Activated B cell treated with CpG ODN at 0.5 μM for 24 hours (primary cell): ENCODE data around the gene PARP8. TPM values are rescaled to one million over a fixed set of nuclear protein-coding genes. Genes with fewer than 3 reads are reported as not detected.

ENCODE experiments used
- ATAC-seq: fragments of 200-7000 bp; cut with Tn5 transposase; one replicate; pipeline ENCODE4 v1.10.0; 2021; ENCODE audit warnings: low read depth, mild to moderate bottlenecking, moderate library complexity
- CTCF ChIA-PET: fragments of 350-600 bp; sonication (Branson Sonifier 250); formaldehyde crosslinking; loops from one replicate; lab custom pipeline; 2021; ENCODE audit warnings: antibody characterized with exemption; lab: Charles Lee
- POLR2A ChIA-PET: fragments of 350-600 bp; sonication (Branson Sonifier 250); formaldehyde crosslinking; loops from one replicate; lab custom pipeline; 2021; ENCODE audit warnings: antibody characterized with exemption; lab: Charles Lee
- DNase-seq: peaks from one replicate; pipeline ENCODE4 v3.0.0; 2022
- H3K27ac Mint-ChIP-seq: one replicate; pipeline ENCODE4 v1.8.0; 2020; ENCODE audit warnings: mixed read lengths
- H3K27me3 Mint-ChIP-seq: one replicate; pipeline ENCODE4 v1.8.0; 2021; ENCODE audit warnings: mixed read lengths
- H3K36me3 Mint-ChIP-seq: one replicate; pipeline ENCODE4 v1.8.0; 2021; ENCODE audit warnings: low read depth, mixed read lengths
- H3K4me1 Mint-ChIP-seq: one replicate; pipeline ENCODE4 v1.8.0; 2021; ENCODE audit warnings: mixed read lengths
- H3K4me3 Mint-ChIP-seq: one replicate; pipeline ENCODE4 v1.8.0; 2020; ENCODE audit warnings: mild to moderate bottlenecking, mixed read lengths
- H3K9me3 Mint-ChIP-seq: one replicate; pipeline ENCODE4 v1.8.0; 2020; ENCODE audit warnings: mixed read lengths
- intact Hi-C: fragments of 100-400 bp; cut with micrococcal nuclease; formaldehyde crosslinking; loops from one replicate; pipeline ENCODE4 v1.15.1; 2024
- total RNA-seq: library from RNA; stranded (reverse); gene quantifications from 2 replicates; pipeline ENCODE4 v1.2.3, GENCODE V29; 2022
- TF ChIP-seq, protein P1 (sequence below): fragments of 200-600 bp; IDR thresholded peaks from one replicate; pipeline ENCODE4 v1.8.0; 2022; ENCODE audit warnings: antibody characterized with exemption, mild to moderate bottlenecking

The PARP8 gene
- total RNA-seq, 1 donor from 2014 or later: 56.0 TPM

DNA sequence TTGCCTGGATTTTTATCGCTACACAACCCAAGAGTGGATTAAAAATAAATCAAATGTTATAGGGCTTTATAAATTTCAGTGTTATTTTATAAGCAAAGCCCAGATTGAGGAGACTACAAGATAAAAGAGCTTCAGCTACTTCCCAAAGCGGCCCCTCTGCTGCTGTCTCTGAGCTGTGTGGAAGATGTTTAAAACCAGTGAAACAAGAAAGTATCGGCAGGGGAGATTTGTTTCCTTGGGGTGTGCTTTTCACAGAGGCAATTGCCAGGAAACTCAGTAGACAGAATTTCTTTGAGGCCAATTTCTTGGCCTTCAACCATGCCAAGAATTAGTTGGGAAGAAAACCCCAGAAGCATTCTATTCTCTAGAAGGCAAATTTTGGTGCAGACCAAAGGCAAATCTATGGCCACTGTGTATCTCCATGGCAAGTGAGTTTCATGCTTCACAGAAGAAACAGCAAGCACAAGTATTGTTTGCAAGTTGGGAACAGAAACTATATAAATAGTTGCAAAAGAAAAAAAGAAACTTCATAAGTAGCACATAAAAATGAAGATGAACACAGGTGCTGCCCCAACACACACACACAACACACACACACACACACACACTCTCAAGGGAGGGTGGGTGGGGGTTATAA lies 197.2 kb downstream of the PARP8 start:
- H3K36me3 Mint-ChIP-seq: no peaks in the 10 kb centered on the region
- H3K4me1 Mint-ChIP-seq: no peaks in the 10 kb centered on the region
- TF ChIP-seq, protein P1, sequence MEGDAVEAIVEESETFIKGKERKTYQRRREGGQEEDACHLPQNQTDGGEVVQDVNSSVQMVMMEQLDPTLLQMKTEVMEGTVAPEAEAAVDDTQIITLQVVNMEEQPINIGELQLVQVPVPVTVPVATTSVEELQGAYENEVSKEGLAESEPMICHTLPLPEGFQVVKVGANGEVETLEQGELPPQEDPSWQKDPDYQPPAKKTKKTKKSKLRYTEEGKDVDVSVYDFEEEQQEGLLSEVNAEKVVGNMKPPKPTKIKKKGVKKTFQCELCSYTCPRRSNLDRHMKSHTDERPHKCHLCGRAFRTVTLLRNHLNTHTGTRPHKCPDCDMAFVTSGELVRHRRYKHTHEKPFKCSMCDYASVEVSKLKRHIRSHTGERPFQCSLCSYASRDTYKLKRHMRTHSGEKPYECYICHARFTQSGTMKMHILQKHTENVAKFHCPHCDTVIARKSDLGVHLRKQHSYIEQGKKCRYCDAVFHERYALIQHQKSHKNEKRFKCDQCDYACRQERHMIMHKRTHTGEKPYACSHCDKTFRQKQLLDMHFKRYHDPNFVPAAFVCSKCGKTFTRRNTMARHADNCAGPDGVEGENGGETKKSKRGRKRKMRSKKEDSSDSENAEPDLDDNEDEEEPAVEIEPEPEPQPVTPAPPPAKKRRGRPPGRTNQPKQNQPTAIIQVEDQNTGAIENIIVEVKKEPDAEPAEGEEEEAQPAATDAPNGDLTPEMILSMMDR: no peak
- no peak overlapping the region for H3K27ac Mint-ChIP-seq
- CTCF ChIA-PET: no interaction called here
- no peak overlapping the region for H3K4me3 Mint-ChIP-seq
- H3K9me3 Mint-ChIP-seq: peaks cover 4% of the 10 kb centered on the region
- POLR2A ChIA-PET: no interaction called here
- H3K27me3 Mint-ChIP-seq: peaks cover 2% of the 10 kb centered on the region
- no peak for DNase-seq
- intact Hi-C loops: no loop called here
- no peak for ATAC-seq

DNA sequence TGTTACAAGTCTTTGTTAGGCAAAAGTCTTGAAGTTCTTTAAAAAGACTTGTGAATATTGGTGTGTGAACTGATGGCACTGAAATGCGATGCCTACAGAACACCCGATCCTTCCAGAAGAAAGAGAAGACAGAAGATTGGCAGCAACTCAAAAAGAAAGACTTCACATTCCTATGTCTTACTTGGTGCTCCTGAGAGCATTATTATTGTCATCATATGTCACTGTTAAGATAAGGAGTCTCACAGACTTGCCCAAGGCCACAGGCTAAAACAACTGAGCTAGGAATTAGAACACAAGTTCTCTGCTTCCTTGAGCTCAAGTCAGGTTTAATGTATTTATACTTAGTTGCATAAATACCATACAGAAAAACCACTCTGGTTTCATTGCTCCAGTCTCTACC lies 198.0 kb downstream of the PARP8 start:
- intact Hi-C loops: no loop called here
- Mint-ChIP-seq H3K36me3 (no peaks in the 10 kb centered on the region), H3K4me1 (no peaks in the 10 kb centered on the region), H3K4me3 (no peak overlapping the region), H3K9me3 (peaks cover 4% of the 10 kb centered on the region), H3K27me3 (peaks cover 4% of the 10 kb centered on the region), H3K27ac (no peak overlapping the region)
- no peak for ATAC-seq
- DNase-seq: no peak
- POLR2A ChIA-PET: no interaction called here
- CTCF ChIA-PET: no interaction called here
- TF ChIP-seq, protein P1: no peak

DNA sequence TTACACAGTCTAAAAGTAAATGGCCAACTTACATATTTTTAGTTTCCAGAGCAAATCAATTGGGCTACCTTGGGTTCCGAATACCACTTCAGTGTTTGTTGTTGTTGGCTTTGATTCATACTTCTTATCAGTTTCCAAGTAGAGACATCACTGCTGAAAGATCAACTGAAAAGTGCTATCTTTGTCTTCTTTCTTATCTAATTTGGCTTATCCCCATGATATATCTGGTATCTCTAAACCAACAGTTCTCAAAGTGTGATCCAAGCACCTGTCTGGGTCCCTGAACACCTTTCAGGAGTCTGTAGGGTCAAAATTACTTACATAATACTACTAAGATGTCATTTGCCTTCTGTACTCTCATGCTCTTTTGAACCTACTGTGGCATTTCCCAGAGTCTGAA lies 200.0 kb downstream of the PARP8 start:
- TF ChIP-seq, protein P1: no peak

DNA sequence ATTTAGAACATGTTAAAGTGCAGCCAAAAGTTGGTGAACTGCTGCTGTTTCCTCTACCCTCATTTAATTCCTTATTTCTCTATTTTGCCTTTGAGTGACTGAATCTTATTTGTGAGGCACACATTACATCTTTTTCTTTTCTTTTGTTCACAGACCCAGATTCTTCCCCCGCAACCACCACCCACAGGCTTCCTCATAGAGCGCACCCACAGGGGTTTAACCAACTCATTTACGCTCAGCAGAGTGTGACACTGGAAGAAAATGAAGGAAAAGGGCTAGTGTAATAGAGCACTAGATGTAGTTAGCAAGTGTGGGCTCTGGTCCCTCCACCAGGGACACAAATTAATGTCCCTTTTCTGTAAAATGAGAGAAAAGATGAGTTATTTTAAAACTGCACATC lies 200.7 kb downstream of the PARP8 start:
- TF ChIP-seq, protein P1: no peak
- Mint-ChIP-seq H3K4me1 (no peaks in the 10 kb centered on the region), H3K27ac (no peak overlapping the region), H3K36me3 (no peaks in the 10 kb centered on the region), H3K9me3 (no peaks in the 10 kb centered on the region), H3K27me3 (peaks cover 8% of the 10 kb centered on the region), H3K4me3 (no peak overlapping the region)
- intact Hi-C loops: no loop called here
- POLR2A ChIA-PET: no interaction called here
- ATAC-seq (no peak), DNase-seq (no peak)
- CTCF ChIA-PET: no interaction called here

More for the DNA sequence above, 200.0 kb downstream of the PARP8 start:
- intact Hi-C loops: no loop called here
- H3K36me3 Mint-ChIP-seq: no peaks in the 10 kb centered on the region
- POLR2A ChIA-PET: no interaction called here
- no peaks in the 10 kb centered on the region for H3K9me3 Mint-ChIP-seq
- ATAC-seq (no peak), DNase-seq (no peak)
- CTCF ChIA-PET: no interaction called here
- no peak overlapping the region for H3K4me3 Mint-ChIP-seq
- H3K27ac Mint-ChIP-seq: no peak overlapping the region
- H3K27me3 Mint-ChIP-seq: peaks cover 8% of the 10 kb centered on the region
- no peaks in the 10 kb centered on the region for H3K4me1 Mint-ChIP-seq

DNA sequence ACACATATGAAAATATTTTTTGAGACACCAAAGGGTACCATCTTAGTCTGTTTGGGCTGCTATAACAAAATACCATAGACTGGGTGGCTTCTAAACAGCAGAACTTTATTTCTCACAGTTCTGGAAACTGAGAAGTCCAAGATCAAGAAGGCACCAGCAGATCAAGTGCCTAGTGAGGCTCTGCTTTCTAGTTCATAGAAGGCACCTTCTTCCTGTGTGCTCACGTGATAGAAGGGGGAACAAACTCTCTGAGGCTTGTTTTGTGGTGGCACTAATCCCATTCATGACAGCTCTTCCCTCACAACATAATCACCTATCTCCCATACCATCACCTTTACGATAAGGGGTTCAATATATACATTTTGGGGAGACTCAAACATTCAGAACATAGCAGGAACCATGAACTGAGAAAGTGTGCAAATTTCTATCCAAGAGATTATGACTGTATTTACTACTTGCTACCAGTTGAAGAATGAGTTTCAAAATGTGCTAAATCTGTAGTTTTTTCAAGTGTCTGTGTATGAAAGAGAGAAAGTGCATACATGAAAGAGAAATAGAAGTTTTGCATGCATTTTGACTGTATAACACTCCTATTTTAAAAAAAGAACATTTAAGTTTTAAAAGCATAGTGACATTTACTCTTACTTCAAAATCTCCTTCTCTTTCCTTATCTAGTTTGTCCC lies 207.3 kb downstream of the PARP8 start:
- no peak for ATAC-seq
- ChIA-PET CTCF (no interaction called here), POLR2A (no interaction called here)
- TF ChIP-seq, protein P1: no peak
- DNase-seq: no peak
- Mint-ChIP-seq H3K27me3 (peaks cover 8% of the 10 kb centered on the region), H3K36me3 (no peaks in the 10 kb centered on the region), H3K9me3 (no peaks in the 10 kb centered on the region), H3K27ac (no peak overlapping the region), H3K4me1 (peaks cover 7% of the 10 kb centered on the region), H3K4me3 (no peak overlapping the region)
- intact Hi-C loops: no loop called here
